Measurements from ENCODE around the gene WIPF2. TPM values are rescaled to one million over a fixed set of nuclear protein-coding genes. Genes with fewer than 3 reads are reported as not detected.

The WIPF2 gene
- polyA plus RNA-seq, 1 donor = 15.4 TPM

DNA sequence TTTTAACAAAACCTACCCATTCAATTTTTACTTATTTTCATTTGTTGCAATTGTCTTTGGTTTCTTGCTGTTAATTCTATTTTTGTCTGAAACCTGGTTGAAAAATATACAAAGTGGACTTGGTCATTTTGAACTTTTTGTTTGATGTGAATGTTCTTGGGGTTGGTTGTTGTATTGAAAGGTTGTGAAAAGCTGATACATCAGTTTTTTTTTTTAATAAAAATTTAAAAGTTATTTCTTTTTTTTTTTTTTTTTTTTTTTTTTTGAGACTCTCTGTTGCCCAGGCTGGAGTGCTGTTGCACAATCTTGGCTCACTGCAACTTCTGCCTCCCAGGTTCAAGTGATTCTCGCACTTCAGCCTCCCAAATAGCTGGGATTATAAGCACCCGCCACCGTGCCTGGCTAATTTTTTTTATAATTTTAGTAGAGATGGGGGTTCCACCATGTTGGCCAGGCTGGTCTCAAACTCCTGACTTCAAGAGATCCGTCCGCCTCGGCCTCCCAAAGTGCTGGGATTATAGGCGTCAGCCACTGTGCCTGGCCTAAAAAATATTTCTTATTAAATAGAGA, 28.9 kb downstream of the WIPF2 start:
- DNase-seq (ENCODE audit: low read depth) = no peak

DNA sequence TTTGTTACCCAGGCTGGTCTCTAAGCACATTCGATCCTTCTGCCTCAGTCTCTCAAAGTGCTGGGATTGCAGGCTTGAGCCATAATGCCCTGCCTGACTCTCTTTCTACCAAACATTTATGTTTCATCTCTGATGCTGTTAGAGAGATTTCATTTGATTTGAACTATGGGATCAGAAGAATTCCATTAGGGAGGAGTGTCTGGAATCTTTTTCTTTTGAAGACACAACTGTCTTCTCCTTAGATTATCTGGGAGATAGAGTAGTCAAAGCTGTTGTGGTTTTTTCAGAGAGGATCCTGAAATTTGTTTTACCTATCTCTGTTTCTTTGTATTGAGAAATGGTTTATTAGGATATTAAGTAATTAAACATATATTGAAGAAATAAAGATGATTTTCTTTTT, 29.4 kb downstream of the WIPF2 start:
- DNase-seq (ENCODE audit: low read depth) = no peak

DNA sequence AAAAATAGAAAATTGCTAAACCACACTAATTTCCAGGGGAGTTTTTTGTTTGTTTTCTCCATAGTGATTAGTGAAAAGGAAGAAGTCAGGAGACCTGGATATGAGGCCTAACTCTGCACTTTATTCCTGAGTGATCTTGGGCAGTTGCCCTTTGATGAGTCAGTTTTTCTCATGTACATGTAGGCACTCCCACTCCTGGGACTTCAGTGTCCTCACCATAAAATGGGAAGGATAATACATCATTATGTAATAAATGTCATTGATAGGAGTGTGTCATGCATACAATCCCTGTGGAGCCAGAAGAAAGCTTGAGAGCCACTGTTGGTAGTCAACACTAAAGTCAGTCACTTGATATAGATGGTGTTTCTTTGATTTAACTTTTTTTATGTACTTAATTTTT, 32.5 kb downstream of the WIPF2 start:
- DNase-seq (ENCODE audit: low read depth) = peak; percentile 58

DNA sequence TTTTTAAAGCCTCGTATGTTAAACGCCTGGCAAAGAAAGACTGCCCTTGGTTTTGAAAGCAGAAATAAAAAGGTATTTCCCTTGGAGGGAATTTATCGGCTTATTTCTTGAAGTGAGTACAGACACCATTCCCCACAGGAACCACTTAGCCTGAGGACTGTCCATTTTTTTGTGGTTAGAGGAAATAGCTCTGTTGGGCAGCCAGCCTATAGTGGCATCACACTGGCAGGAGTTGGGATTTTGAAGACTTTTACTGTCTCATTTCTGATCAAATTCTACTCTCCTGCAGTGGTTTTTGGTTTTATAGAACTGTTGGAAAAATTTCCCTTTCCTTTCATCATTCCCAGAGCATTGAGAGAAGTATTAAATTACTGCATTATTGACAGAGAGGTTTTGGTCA, 34.5 kb downstream of the WIPF2 start:
- DNase-seq (ENCODE audit: low read depth) = no peak

DNA sequence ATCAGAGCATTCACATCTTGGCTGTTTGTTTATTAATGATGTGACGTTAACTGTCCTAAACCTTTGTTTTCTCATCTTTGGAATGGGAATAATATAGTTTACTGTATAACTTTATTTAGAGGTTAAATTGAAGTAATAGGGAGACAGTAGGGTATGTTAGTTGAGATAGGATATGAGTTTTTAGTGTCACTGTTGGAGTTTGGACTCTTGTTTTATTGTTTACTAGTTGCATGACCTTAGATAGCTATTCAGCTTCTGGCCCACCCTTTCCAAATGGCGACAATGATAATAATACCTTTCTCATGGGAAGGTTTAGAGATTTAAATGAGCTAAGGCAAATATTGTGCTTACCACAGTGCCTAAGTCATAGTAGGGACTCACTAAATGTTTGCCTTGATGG, 40.4 kb downstream of the WIPF2 start:
- DNase-seq (ENCODE audit: low read depth) = no peak

DNA sequence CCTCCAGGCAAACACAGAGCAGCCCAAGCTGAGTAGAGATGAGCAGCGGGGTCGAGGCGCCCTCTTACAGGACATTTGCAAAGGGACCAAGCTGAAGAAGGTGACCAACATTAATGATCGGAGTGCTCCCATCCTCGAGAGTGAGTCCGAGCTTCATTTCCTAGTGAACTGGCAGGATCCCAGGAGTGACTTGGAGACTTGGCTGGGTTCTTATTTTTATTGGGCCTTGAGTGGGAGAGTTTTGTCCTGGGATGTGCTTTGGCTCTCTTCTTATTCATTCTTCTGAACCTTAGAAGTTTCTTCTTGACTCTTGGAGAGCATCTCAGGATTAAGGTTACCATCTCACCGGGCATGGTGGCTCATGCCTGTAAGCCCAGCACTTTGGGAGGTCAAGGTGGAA, 41.4 kb downstream of the WIPF2 start:
- DNase-seq (ENCODE audit: low read depth) = no peak

DNA sequence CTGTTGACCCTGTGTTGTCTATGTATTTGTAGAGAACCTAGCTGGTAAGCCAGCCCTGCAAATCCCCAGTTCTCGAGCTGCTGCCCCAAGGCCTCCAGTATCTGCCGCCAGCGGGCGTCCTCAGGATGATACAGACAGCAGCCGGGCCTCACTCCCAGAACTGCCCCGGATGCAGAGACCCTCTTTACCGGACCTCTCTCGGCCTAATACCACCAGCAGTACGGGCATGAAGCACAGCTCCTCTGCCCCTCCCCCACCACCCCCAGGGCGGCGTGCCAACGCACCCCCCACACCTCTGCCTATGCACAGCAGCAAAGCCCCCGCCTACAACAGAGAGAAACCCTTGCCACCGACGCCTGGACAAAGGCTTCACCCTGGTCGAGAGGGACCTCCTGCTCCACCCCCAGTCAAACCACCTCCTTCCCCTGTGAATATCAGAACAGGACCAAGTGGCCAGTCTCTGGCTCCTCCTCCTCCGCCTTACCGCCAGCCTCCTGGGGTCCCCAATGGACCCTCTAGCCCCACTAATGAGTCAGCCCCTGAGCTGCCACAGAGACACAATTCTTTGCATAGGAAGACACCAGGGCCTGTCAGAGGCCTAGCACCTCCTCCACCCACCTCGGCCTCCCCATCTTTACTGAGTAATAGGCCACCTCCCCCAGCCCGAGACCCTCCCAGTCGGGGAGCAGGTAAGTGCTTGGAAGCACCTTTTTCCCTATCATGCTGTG, 45.5 kb downstream of the WIPF2 start:
- no peak for DNase-seq (ENCODE audit: low read depth)

DNA sequence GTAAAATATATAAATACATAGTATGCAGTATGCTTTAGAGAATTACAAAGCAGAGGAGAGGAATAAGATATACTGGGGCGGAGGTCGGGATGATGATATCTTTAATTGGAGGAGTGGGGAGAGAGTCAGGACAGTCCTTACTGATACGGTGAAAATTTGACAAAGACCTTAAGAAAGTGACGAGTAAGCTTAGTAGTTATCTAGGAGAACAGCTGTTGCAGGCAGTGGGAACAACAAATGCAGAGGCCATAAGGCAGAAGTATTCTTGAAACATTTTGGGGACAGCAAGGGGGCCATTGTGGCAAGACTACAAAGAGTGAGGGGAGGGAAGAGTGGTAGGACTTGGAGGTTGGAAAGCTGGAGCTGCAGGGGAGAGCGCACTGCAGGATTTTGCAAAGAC, 46.2 kb downstream of the WIPF2 start:
- DNase-seq (ENCODE audit: low read depth) = no peak

DNA sequence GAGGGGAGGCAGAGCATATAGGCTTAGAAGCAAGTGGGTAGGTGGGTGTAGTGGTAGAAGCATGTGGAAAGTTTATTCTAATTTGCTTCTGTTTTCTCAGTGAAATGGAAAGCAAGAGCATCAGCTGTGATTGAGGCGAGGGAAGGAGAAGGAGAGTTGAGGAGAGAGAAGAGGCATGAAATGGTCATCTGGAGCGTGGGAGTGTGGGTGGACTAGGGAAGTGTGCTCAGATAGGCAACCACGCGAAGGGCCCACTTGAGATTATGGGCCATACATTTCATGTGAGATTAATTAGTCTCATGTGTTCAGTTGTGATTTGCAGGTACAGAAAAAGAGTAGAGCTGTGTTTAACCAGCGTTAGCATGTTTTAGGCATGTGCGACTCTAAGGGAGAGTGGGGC, 47.8 kb downstream of the WIPF2 start:
- DNase-seq (ENCODE audit: low read depth) = no peak

DNA sequence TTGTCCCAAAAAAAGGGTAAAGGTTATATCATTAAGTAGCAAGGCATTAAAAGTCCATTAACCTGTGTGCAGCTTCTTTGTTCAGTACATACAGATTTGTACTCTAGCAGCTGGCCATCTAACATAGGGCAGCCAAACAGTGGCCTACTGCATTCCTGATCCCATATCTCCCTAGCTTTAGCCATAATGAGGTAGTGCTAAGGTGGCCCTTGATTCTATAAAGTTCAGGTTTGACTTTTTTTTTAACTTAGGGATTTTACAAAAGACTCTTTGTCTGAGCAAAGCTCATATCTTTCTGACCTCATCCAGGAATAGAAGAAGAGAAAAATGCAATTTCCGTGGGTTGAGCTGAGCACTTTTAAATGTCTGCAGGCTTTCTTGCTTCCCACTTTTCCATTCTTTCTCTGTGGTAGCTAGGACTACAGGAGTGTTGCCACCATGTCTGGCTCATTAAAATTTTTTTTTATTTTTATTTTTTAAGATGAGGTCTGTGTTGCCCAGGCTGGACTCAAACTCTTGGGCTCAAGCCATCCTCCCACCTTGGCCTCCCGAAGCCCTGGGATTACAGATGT, 49.1 kb downstream of the WIPF2 start:
- no peak for DNase-seq (ENCODE audit: low read depth)

DNA sequence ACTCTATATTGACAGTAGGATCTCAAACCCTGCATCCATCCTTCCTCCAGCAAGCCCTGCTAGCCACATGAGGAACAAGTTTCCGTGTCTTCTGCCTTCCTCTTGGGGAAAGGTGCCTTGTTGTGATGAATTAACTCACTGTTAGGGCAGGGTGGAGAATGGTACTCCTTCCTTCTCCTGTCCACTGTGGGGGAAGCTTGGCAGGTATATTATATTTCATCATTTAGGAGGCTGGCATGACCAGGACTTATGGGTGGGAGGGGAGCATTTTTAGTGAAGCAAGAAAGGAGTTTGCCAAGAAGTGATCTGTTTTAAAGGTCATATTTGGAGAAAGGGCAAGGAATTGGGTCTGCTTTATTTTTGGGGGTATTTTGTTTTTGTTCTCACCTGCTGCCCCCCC, 59.3 kb downstream of the WIPF2 start:
- DNase-seq (ENCODE audit: low read depth) = no peak

DNA sequence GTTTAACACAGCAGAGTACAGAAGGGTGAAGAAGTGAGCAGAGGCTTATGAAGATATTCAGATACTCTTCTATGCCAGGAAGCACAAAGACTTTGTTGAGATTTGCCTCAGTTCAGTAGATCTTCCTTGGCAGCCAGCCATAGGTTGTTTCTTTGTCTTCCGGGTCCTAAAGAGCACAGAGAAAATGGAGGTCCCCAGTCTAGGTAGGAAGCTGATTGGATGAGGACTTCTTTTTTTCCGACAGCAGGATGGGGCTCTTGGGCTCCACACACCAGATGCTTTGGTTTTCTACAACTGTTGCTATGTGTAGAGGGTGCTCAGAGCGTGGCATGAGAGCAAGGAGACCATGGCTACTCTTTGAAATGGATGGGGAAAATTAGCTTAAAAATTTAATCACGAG, 60.3 kb downstream of the WIPF2 start:
- no peak for DNase-seq (ENCODE audit: low read depth)

DNA sequence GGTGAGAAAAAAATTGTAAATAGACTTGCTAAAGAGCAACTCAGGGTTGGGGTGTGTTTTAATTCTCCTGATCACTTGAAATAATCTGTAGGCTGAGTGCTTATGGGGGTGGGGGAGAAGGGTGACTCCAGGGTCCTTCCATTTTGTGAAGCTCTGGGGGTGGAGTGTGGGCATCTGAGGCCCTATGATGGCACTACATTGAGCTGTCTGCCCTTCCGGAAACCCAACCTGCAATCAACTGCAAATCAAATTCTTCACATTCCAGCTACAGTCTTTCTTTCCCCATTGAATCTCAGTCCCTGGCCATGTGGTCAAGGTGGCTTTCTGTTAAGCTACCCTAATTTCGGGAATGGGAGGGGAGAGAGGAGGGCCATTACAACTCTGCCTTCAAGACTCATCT, 62.6 kb downstream of the WIPF2 start:
- DNase-seq (ENCODE audit: low read depth) = no peak

DNA sequence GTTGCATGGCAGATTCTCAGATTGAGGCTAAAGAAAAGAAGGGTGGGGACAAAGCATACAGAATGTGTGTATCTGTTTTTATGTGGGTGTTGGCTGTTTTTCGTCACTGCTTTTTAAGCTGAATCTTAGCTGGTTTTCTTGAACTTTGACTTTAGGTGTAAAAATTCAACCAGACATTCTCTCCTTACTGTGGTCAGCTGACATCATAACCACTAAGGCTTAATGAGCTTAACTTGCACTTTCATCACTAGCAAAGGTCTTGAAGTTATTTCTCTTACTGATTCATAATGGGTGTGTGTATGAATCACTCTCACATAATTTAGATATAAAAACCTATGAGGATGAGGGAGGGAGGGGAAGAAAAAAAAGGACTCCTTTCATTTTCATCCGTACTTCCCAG, 64.6 kb downstream of the WIPF2 start:
- no peak for DNase-seq (ENCODE audit: low read depth)

DNA sequence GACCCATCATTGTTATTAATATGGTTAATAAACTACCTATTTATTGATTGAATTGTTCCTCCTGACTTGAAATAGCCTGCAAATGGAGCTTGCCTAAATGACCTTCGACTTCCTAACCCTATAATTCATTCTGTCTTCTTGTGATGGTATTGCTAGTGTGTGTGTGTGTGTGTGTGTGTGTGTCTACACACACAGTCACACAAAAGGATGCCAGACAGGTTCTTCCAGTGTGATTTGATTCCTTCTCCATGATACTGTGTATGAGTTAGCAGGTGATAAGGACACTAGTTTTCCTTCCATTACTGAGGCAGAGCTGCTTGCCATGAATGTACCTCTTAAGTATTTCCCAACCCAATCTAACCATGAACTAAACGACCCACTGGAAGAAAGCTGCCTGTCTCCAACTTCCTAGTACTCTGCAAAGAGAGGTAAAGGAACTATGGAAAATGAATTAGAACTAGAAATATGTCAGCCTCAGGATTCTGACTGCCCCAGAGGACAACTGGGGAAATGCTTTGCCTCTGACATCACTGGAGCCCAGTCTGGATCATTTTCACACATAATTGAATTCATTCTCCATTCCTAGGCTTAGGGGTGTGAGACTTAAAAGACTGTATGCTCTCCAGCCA, 65.1 kb downstream of the WIPF2 start:
- DNase-seq (ENCODE audit: low read depth) = no peak

DNA sequence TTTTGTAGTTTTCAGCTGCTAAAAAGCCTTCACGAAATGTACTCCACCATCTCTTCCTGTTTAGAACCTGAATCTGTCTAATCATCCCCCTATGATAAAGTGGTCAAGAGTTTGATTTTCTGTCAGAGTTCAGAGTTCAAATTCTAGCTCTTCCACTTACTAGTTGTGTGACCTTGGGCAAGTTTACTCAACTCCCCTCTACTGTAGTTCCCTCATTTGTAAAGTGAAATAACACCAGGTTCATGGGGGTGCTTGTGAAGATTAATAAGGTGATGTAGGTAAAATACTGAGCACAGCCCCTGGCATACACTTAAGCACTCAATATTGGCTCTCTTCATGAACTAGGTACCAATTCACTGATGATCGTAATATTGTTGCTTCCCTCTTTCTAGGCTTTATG, 67.4 kb downstream of the WIPF2 start:
- no peak for DNase-seq (ENCODE audit: low read depth)

DNA sequence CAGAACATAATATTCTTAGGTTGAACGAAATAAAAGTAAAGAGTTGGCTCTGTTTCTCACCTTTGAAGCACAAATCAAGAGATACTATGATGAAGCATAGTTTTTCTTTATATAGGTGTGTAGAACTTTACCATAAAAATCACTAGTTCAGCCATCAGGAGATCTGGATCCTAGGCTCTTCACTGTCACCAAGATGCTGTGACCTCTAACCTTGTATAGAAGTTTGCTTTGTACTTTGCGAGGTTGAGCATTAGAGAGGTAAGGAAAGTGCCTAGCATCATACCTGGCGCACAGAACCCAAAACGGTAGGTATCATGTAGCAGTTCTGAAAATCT, 68.0 kb downstream of the WIPF2 start:
- no peak for DNase-seq (ENCODE audit: low read depth)

DNA sequence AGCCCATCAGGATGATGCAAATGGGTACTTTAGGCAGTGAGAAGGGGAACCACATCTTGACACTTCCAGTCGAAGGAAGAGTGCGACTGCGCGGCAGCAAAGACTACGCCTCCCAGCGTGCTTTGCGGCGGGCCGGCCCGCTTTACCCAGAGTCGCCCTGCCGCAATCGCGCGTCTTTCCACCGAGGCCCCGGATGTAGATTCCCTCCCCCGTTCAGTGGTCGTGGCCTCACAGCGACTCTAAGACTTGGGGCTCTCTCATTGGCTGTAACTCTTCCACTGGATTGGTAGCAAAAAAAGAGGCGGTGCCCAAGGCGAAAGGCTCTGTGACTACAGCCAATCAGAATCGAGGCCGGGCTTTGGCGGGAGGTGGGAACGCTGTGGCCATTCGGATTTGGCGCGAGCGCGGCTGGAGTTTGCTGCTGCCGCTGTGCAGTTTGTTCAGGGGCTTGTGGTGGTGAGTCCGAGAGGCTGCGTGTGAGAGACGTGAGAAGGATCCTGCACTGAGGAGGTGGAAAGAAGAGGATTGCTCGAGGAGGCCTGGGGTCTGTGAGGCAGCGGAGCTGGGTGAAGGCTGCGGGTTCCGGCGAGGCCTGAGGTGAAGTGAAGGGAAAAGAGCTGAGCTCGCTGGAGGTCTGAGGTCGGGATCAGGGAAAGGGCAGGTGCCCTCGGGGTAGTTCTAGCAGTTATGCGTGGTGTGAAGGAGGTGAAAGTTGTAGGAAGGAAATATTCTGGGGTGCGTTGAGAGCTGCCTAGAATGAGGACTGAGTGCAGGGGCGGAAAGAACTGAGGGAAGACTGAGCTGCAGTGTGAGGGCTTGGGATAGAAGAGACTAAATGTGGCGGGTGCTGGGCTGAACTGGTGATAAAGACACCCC, 68.6 kb downstream of the WIPF2 start, which contains the start of gene CDC6:
Gene CDC6 (plus strand): TSS at position 386 of the 876 bp plus-strand sequence. CDS start 1,542 bp downstream, outside the sequence.
- DNase-seq (ENCODE audit: low read depth) = peak; percentile 98

DNA sequence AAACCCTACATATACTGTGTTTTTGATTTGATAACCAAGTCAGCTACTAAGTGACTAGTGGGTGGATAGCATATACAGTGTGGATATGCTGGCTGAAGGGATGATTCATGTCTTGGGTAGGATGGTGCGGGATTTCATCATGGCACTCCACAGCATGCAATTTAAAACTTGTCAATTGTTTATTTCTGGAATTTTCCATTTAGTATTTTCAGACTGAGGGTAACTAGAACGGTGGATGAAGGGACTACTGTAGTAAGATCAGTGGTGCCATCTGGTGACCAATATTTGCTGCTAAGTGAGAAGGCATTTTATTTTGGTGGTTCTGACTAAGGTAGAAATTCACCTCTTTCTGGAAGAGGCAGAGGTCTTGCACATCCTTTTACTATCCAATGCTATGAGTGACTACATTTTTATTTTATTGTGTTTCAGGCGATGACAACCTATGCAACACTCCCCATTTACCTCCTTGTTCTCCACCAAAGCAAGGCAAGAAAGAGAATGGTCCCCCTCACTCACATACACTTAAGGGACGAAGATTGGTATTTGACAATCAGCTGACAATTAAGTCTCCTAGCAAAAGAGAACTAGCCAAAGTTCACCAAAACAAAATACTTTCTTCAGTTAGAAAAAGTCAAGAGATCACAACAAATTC, 71.7 kb downstream of the WIPF2 start:
- no peak for DNase-seq (ENCODE audit: low read depth)

DNA sequence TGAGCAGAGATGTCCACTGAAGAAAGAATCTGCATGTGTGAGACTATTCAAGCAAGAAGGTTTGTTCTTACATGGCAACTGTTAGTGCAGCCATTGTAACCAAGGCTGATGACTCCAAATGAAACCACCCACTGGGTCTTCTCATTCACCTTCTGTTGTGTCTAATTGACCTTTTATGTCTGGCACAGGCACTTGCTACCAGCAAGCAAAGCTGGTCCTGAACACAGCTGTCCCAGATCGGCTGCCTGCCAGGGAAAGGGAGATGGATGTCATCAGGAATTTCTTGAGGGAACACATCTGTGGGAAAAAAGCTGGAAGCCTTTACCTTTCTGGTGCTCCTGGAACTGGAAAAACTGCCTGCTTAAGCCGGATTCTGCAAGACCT, 72.2 kb downstream of the WIPF2 start:
- DNase-seq (ENCODE audit: low read depth) = no peak

DNA sequence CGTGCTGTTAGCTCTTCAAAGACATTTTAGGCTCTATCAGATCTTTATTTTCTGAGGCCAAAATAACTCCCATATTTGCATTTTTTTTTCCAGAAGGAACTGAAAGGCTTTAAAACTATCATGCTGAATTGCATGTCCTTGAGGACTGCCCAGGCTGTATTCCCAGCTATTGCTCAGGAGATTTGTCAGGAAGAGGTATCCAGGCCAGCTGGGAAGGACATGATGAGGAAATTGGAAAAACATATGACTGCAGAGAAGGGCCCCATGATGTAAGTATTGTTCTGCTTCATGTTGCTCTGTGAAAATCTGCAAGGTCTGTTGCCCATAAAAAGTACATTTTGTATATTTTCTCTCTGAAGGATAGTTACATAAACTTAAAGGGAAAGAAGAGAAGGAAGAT, 74.3 kb downstream of the WIPF2 start:
- peak; percentile 92 for DNase-seq (ENCODE audit: low read depth)

Data from forelimb muscle (tissue), 1 donor.